OCI-LY7 (cell line): Measurements from ENCODE around the gene ATP2C2. TPM values are rescaled to one million over a fixed set of nuclear protein-coding genes. Genes with fewer than 3 reads are reported as not detected.

Experiments used
- BruUV-seq: library from RNA; stranded (reverse); fragments of 400-500 nt; replicated peaks from 2 replicates; lab custom pipeline; 2021; lab: Mats Ljungman, UMichigan
- CTCF ChIA-PET: fragments of 300-600 bp; sonication (Branson Sonifier 250); formaldehyde crosslinking; loops from one replicate; lab custom pipeline; 2022; ENCODE audit warnings: antibody characterized with exemption; ENCODE audit not compliant: unreplicated experiment; lab: Charles Lee
- POLR2A ChIA-PET: fragments of 300-600 bp; sonication (Branson Sonifier 250); formaldehyde crosslinking; loops from one replicate; lab custom pipeline; 2022; ENCODE audit warnings: antibody characterized with exemption; lab: Charles Lee
- DNase-seq: peaks from one replicate; pipeline ENCODE4 v3.0.0-alpha.2; 2015; ENCODE audit warnings: low spot score
- H2AFZ ChIP-seq: fragments of 200-600 bp; sonication (generic), shearing (Covaris generic); 2 replicates; pipeline ENCODE4 v1.6.1; 2014; ENCODE audit warnings: mild to moderate bottlenecking, antibody characterized with exemption, low read length, moderate library complexity
- H3K27ac ChIP-seq: fragments of 200-600 bp; sonication (generic); 2 replicates; pipeline ENCODE4 v1.5.1; 2014; ENCODE audit warnings: mixed run types, low read depth, mild to moderate bottlenecking, moderate library complexity, low read length, inconsistent platforms; ENCODE audit not compliant: poor library complexity, severe bottlenecking
- H3K36me3 ChIP-seq: fragments of 200-600 bp; sonication (generic); 2 replicates; pipeline ENCODE4 v1.6.1; 2014; ENCODE audit warnings: mild to moderate bottlenecking, antibody characterized with exemption, low read length, moderate library complexity, mixed read lengths; ENCODE audit not compliant: insufficient read depth
- H3K4me1 ChIP-seq: fragments of 200-600 bp; sonication (generic); 2 replicates; pipeline ENCODE4 v1.5.1; 2014; ENCODE audit warnings: mild to moderate bottlenecking, low read length; ENCODE audit not compliant: insufficient read depth, poor library complexity, severe bottlenecking
- H3K4me2 ChIP-seq: fragments of 200-600 bp; sonication (generic); 2 replicates; pipeline ENCODE4 v1.6.1; 2014; ENCODE audit warnings: mild to moderate bottlenecking, low read length
- H3K4me3 ChIP-seq: fragments of 200-600 bp; sonication (generic); 2 replicates; pipeline ENCODE4 v1.5.1; 2014; ENCODE audit warnings: mild to moderate bottlenecking, low read depth, low read length; ENCODE audit not compliant: poor library complexity, severe bottlenecking
- H3K79me2 ChIP-seq: fragments of 200-600 bp; sonication (generic); 2 replicates; pipeline ENCODE4 v1.6.1; 2016; ENCODE audit warnings: low read depth, mild to moderate bottlenecking, low read length, moderate library complexity, mixed read lengths; ENCODE audit not compliant: insufficient read depth
- H3K9me2 ChIP-seq: fragments of 200-600 bp; sonication (generic); 2 replicates; pipeline ENCODE4 v1.6.1; 2016; ENCODE audit warnings: mild to moderate bottlenecking, low read length, mixed read lengths; ENCODE audit not compliant: insufficient read depth
- H3K9me3 ChIP-seq: fragments of 200-600 bp; sonication (generic); 2 replicates; pipeline ENCODE4 v1.6.1; 2014; ENCODE audit warnings: mild to moderate bottlenecking, mixed run types, low read length, mixed read lengths
- H4K20me1 ChIP-seq: fragments of 200-600 bp; sonication (generic); 2 replicates; pipeline ENCODE4 v1.6.1; 2014; ENCODE audit warnings: mild to moderate bottlenecking, antibody characterized with exemption, low read length, moderate library complexity, mixed read lengths; ENCODE audit not compliant: insufficient read depth
- EZH2phosphoT487 ChIP-seq: fragments of 200-600 bp; sonication (generic); IDR thresholded peaks from 2 replicates; pipeline ENCODE4 v1.6.1; 2018; ENCODE audit warnings: low read depth, borderline replicate concordance, mild to moderate bottlenecking, mixed run types, antibody characterized with exemption, low read length, moderate library complexity, mixed read lengths
- intact Hi-C: fragments of 100-400 bp; cut with micrococcal nuclease; formaldehyde crosslinking; loops from one replicate; pipeline ENCODE4 v1.10.0; 2022; ENCODE audit not compliant: unreplicated experiment
- total RNA-seq, 2 experiments: library from RNA; depleted of rRNA in 1 of 2; stranded (reverse); fragments of >200 nt in 1 of 2; shearing (Covaris generic) in 1 of 2; gene quantifications; 2 replicates each; pipeline ENCODE4 v1.2.3, GENCODE V29; 2014 to 2022
- TF ChIP-seq, protein P1 (sequence below): fragments of 200-600 bp; sonication (generic); conservative IDR thresholded peaks from 2 replicates; pipeline ENCODE4 v1.5.1; 2014; ENCODE audit warnings: mild to moderate bottlenecking, antibody characterized with exemption, low read length, moderate library complexity, mixed read lengths

The ATP2C2 gene
- total RNA-seq, 2 experiments from 2014 or later = 0.66 TPM; not detected in 1

GRCh38 chr16:84451781-84452180 lies 83.4 kb downstream of the ATP2C2 start:
- H3K9me3 ChIP-seq = no peaks in the 10 kb centered on the region
- intact Hi-C loops = no loop called here
- TF ChIP-seq, protein P1, sequence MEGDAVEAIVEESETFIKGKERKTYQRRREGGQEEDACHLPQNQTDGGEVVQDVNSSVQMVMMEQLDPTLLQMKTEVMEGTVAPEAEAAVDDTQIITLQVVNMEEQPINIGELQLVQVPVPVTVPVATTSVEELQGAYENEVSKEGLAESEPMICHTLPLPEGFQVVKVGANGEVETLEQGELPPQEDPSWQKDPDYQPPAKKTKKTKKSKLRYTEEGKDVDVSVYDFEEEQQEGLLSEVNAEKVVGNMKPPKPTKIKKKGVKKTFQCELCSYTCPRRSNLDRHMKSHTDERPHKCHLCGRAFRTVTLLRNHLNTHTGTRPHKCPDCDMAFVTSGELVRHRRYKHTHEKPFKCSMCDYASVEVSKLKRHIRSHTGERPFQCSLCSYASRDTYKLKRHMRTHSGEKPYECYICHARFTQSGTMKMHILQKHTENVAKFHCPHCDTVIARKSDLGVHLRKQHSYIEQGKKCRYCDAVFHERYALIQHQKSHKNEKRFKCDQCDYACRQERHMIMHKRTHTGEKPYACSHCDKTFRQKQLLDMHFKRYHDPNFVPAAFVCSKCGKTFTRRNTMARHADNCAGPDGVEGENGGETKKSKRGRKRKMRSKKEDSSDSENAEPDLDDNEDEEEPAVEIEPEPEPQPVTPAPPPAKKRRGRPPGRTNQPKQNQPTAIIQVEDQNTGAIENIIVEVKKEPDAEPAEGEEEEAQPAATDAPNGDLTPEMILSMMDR = no peak
- no peak for TF ChIP-seq EZH2phosphoT487
- no peak overlapping the region for H3K27ac ChIP-seq
- no peaks in the 10 kb centered on the region for H3K36me3 ChIP-seq
- no peak overlapping the region for H3K4me2 ChIP-seq
- CTCF ChIA-PET = no interaction called here
- H3K4me1 ChIP-seq = no peaks in the 10 kb centered on the region
- H3K4me3 ChIP-seq = no peak overlapping the region
- H2AFZ ChIP-seq = no peak overlapping the region
- no peaks in the 10 kb centered on the region for H3K79me2 ChIP-seq
- no peak for DNase-seq
- no peaks in the 10 kb centered on the region for H3K9me2 ChIP-seq
- POLR2A ChIA-PET = no interaction called here
- no TSS peak for BruUV-seq
- no peaks in the 10 kb centered on the region for H4K20me1 ChIP-seq

- TF ChIP-seq, protein P1 = no peak
- TF ChIP-seq EZH2phosphoT487 = no peak
- Histone ChIP-seq H3K4me2 (no peak overlapping the region), H3K4me3 (no peak overlapping the region), H3K9me2 (no peaks in the 10 kb centered on the region), H3K27ac (no peak overlapping the region), H2AFZ (no peak overlapping the region), H3K36me3 (no peaks in the 10 kb centered on the region), H4K20me1 (no peaks in the 10 kb centered on the region), H3K79me2 (no peaks in the 10 kb centered on the region), H3K4me1 (no peaks in the 10 kb centered on the region), H3K9me3 (no peaks in the 10 kb centered on the region)
- no peak for DNase-seq
- no TSS peak for BruUV-seq
- intact Hi-C loops = no loop called here
- POLR2A ChIA-PET = interaction anchor here (0.7 kb wide), 1 partner anchor 231 kb away, joined by 6 read pairs; no protein-coding TSS in a partner anchor
- CTCF ChIA-PET = no interaction called here
Measured at GRCh38 chr16:84453061-84453752, 84.9 kb downstream of the ATP2C2 start.

DNA sequence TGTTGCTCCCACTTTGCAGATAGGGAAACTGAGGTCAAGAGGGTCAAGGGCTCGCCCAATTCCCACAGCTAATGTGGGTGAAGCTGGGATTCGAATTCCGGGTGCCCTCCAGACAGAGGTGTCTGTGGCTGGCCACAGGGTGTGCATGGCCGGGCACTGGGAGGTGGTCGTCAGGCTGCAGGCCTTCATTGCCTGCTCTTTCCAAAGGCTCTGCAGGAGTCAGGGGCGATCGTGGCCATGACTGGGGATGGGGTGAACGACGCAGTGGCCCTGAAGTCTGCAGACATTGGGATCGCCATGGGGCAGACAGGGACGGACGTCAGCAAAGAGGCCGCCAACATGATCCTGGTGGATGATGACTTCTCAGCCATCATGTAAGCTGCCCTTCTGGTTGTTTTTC lies 86.3 kb downstream of the ATP2C2 start:
- no peak for TF ChIP-seq EZH2phosphoT487
- TF ChIP-seq, protein P1 = no peak
- Histone ChIP-seq H3K4me1 (no peaks in the 10 kb centered on the region), H3K79me2 (no peaks in the 10 kb centered on the region), H3K9me2 (no peaks in the 10 kb centered on the region), H3K9me3 (no peaks in the 10 kb centered on the region), H3K4me2 (no peak overlapping the region), H3K27ac (no peak overlapping the region), H2AFZ (no peak overlapping the region), H3K36me3 (no peaks in the 10 kb centered on the region), H4K20me1 (no peaks in the 10 kb centered on the region), H3K4me3 (no peak overlapping the region)
- CTCF ChIA-PET = no interaction called here
- intact Hi-C loops = no loop called here
- no peak for DNase-seq
- no TSS peak for BruUV-seq
- POLR2A ChIA-PET = interaction anchor here (0.6 kb wide), 1 partner anchor 20 kb away, joined by 3 read pairs; no protein-coding TSS in a partner anchor
